H9 (cell line): ENCODE measurements around the gene BCAT1. TPM values are rescaled to one million over a fixed set of nuclear protein-coding genes. Genes with fewer than 3 reads are reported as not detected.

Source experiments
- DNase-seq: peaks from one replicate; pipeline ENCODE4 v3.0.0-alpha.2; 2017
- H2AFZ ChIP-seq: one replicate; pipeline ENCODE4 v1.6.1; 2013; ENCODE audit warnings: mild to moderate bottlenecking, low read length, control low read depth, moderate library complexity
- H2AK5ac ChIP-seq: 2 replicates; pipeline ENCODE4 v1.6.1; 2013; ENCODE audit warnings: low read length, control low read depth, mixed read lengths; ENCODE audit not compliant: insufficient read length
- H2BK120ac ChIP-seq: one replicate; pipeline ENCODE4 v1.6.1; 2013; ENCODE audit warnings: low read depth, mild to moderate bottlenecking, low read length, control low read depth, inconsistent platforms; ENCODE audit not compliant: poor library complexity, severe bottlenecking
- H2BK12ac ChIP-seq: 2 replicates; pipeline ENCODE4 v1.6.1; 2013; ENCODE audit warnings: low read length, control low read depth, mixed read lengths, low read depth; ENCODE audit not compliant: insufficient read length
- H2BK15ac ChIP-seq: 2 replicates; pipeline ENCODE4 v1.6.1; 2013; ENCODE audit warnings: low read depth, low read length, control low read depth
- H2BK20ac ChIP-seq: one replicate; pipeline ENCODE4 v1.6.1; 2013; ENCODE audit warnings: low read depth, mild to moderate bottlenecking, low read length, control low read depth, inconsistent platforms; ENCODE audit not compliant: poor library complexity, severe bottlenecking
- H2BK5ac ChIP-seq: 2 replicates; pipeline ENCODE4 v1.6.1; 2013; ENCODE audit warnings: low read length, control low read depth, mixed read lengths; ENCODE audit not compliant: insufficient read length
- H3K14ac ChIP-seq: 2 replicates; pipeline ENCODE4 v1.6.1; 2013; ENCODE audit warnings: low read length, control low read depth; ENCODE audit not compliant: insufficient read depth
- H3K18ac ChIP-seq: 2 replicates; pipeline ENCODE4 v1.6.1; 2013; ENCODE audit warnings: low read depth, mild to moderate bottlenecking, mixed read lengths, low read length, control low read depth; ENCODE audit not compliant: insufficient read length
- H3K23ac ChIP-seq: 2 replicates; pipeline ENCODE4 v1.6.1; 2013; ENCODE audit warnings: low read length, control low read depth, mixed read lengths, low read depth; ENCODE audit not compliant: insufficient read length
- H3K23me2 ChIP-seq: 2 replicates; pipeline ENCODE4 v1.6.1; 2013; ENCODE audit warnings: low read depth, mild to moderate bottlenecking, mixed read lengths, low read length, control low read depth; ENCODE audit not compliant: insufficient read length, poor library complexity, severe bottlenecking
- H3K27ac ChIP-seq: 2 replicates; pipeline ENCODE4 v1.5.1; 2013; ENCODE audit warnings: low read length, control low read depth, mixed read lengths, low read depth; ENCODE audit not compliant: insufficient read length
- H3K27me3 ChIP-seq: 2 replicates; pipeline ENCODE4 v1.6.1; 2013; ENCODE audit warnings: low read length, control low read depth, inconsistent platforms; ENCODE audit not compliant: insufficient read depth
- H3K4ac ChIP-seq: 2 replicates; pipeline ENCODE4 v1.6.1; 2013; ENCODE audit warnings: low read depth, mild to moderate bottlenecking, control low read depth, inconsistent platforms, low read length, moderate library complexity
- H3K4me1 ChIP-seq: 2 replicates; pipeline ENCODE4 v1.6.1; 2013; ENCODE audit warnings: low read length, control low read depth, inconsistent platforms; ENCODE audit not compliant: insufficient read depth
- H3K4me2 ChIP-seq: 2 replicates; pipeline ENCODE4 v1.6.1; 2013; ENCODE audit warnings: low read length, control low read depth, mixed read lengths; ENCODE audit not compliant: insufficient read length, insufficient read depth
- H3K56ac ChIP-seq: 2 replicates; pipeline ENCODE4 v1.6.1; 2013; ENCODE audit warnings: low read depth, mild to moderate bottlenecking, mixed read lengths, low read length, control low read depth; ENCODE audit not compliant: insufficient read length
- H3K79me1 ChIP-seq: 2 replicates; pipeline ENCODE4 v1.6.1; 2013; ENCODE audit warnings: low read depth, mild to moderate bottlenecking, moderate library complexity, low read length, control low read depth, inconsistent platforms; ENCODE audit not compliant: insufficient read depth, poor library complexity, severe bottlenecking
- H3K79me2 ChIP-seq: 2 replicates; pipeline ENCODE4 v1.6.1; 2013; ENCODE audit warnings: low read length, control low read depth, inconsistent platforms; ENCODE audit not compliant: insufficient read depth
- H3K9ac ChIP-seq: 2 replicates; pipeline ENCODE4 v1.6.1; 2013; ENCODE audit warnings: low read length, control low read depth, mixed read lengths; ENCODE audit not compliant: insufficient read length; ENCODE audit errors: extremely low read depth
- H3K9me3 ChIP-seq: one replicate; pipeline ENCODE4 v1.6.1; 2013; ENCODE audit warnings: low read depth, low read length, inconsistent platforms; ENCODE audit not compliant: control insufficient read depth
- H3T11ph ChIP-seq: one replicate; pipeline ENCODE4 v1.6.1; 2013; ENCODE audit warnings: mild to moderate bottlenecking, low read length, control low read depth, inconsistent platforms
- H4K20me1 ChIP-seq: one replicate; pipeline ENCODE4 v1.6.1; 2013; ENCODE audit not compliant: control insufficient read depth, insufficient read length, insufficient read depth
- H4K5ac ChIP-seq: 2 replicates; pipeline ENCODE4 v1.6.1; 2013; ENCODE audit warnings: low read depth, mild to moderate bottlenecking, mixed read lengths, low read length, control low read depth; ENCODE audit not compliant: insufficient read length
- H4K8ac ChIP-seq: replicated peaks from 2 replicates; pipeline ENCODE4 v1.6.1; 2013; ENCODE audit warnings: low read length, control low read depth, mixed read lengths, low read depth; ENCODE audit not compliant: insufficient read length
- H4K91ac ChIP-seq: 2 replicates; pipeline ENCODE4 v1.6.1; 2013; ENCODE audit warnings: low read depth, mild to moderate bottlenecking, moderate library complexity, mixed read lengths, low read length, control low read depth; ENCODE audit not compliant: insufficient read length
- H3K27ac Mint-ChIP-seq, 3 experiments: 2 replicates in 2 of 3; 3 replicates in 1 of 3; pipeline ENCODE4 v1.8.0; 2020 to 2021; ENCODE audit warnings: mixed read lengths in 3 of 3, mild to moderate bottlenecking in 1 of 3, moderate library complexity in 1 of 3
- H3K27me3 Mint-ChIP-seq: 2 replicates; pipeline ENCODE4 v1.8.0; 2021; ENCODE audit warnings: low read depth, mild to moderate bottlenecking, moderate library complexity, mixed read lengths
- H3K36me3 Mint-ChIP-seq, 3 experiments: 2 replicates in 2 of 3; 3 replicates in 1 of 3; pipeline ENCODE4 v1.8.0; 2020 to 2021; ENCODE audit warnings: low read depth in 3 of 3, mixed read lengths in 3 of 3; ENCODE audit not compliant: insufficient read depth in 1 of 3
- H3K4me1 Mint-ChIP-seq, 2 experiments: 2 replicates each; pipeline ENCODE4 v1.8.0; 2020; ENCODE audit warnings: mixed read lengths in 2 of 2
- H3K4me3 Mint-ChIP-seq, 2 experiments: 2 replicates in 1 of 2; 3 replicates in 1 of 2; pipeline ENCODE4 v1.8.0; 2020 to 2021; ENCODE audit warnings: mild to moderate bottlenecking in 2 of 2, mixed read lengths in 2 of 2, moderate library complexity in 1 of 2
- H3K9me3 Mint-ChIP-seq, 2 experiments: 2 replicates in 1 of 2; 3 replicates in 1 of 2; pipeline ENCODE4 v1.8.0; 2020; ENCODE audit warnings: mild to moderate bottlenecking in 2 of 2, mixed read lengths in 2 of 2, moderate library complexity in 1 of 2
- CTCF ChIP-seq: fragments of 200-600 bp; sonication (generic); conservative IDR thresholded peaks from 3 replicates; pipeline ENCODE4 v1.8.0; 2021; ENCODE audit warnings: antibody characterized with exemption, mild to moderate bottlenecking
- WGBS: extraction: QIAGEN DNeasy Blood & Tissue Kit; methylation state at CpG from one replicate; pipeline ENCODE4 v1.1.7; 2013; ENCODE audit warnings: missing lambda C conversion rate, low lambda C conversion rate, mixed read lengths; ENCODE audit not compliant: insufficient read length; ENCODE audit errors: extremely low coverage; 5-methylcytosine and 5-hydroxymethylcytosine counted together
- total RNA-seq: library from RNA; stranded (reverse); gene quantifications from 2 replicates; pipeline ENCODE4 v1.2.1, GENCODE V29; 2021

The BCAT1 gene
- total RNA-seq, 1 experiment from 2014 or later, result 244 TPM

- Mint-ChIP-seq H3K4me3 (no peak overlapping the region), H3K9me3 (no peaks in the 10 kb centered on the region; a peak in 1 of 5 replicates), H3K36me3 (no peaks in the 10 kb centered on the region; a peak in 1 of 7 replicates), H3K27me3 (no peaks in the 10 kb centered on the region), H3K27ac (no peak overlapping the region), H3K4me1 (peaks cover 32 to 39% of the 10 kb centered on the region in 2 experiments)
- H2BK20ac ChIP-seq, result no peak overlapping the region
- no peak overlapping the region for H3K23ac ChIP-seq
- H3K18ac ChIP-seq, result no peak overlapping the region
- H3K79me1 ChIP-seq, result no peaks in the 10 kb centered on the region
- no peaks in the 10 kb centered on the region for H3K79me2 ChIP-seq
- no peak overlapping the region for H2AK5ac ChIP-seq
- no peak overlapping the region for H2BK120ac ChIP-seq
- H3K9me3 ChIP-seq, result no peaks in the 10 kb centered on the region
- no peak overlapping the region for H3K9ac ChIP-seq
- DNase-seq, result no peak
- no peak overlapping the region for H2AFZ ChIP-seq
- no CpG with 5 or more reads among the region's 3 CpGs for WGBS
- no peak overlapping the region for H3K4me2 ChIP-seq
- no peak overlapping the region for H3T11ph ChIP-seq
- TF ChIP-seq CTCF, result no peak
- H4K20me1 ChIP-seq, result no peaks in the 10 kb centered on the region
- no peak overlapping the region for H4K91ac ChIP-seq
- H3K4me1 ChIP-seq, result peaks cover 2% of the 10 kb centered on the region
- H4K8ac ChIP-seq, result no peak overlapping the region
- no peak overlapping the region for H3K14ac ChIP-seq
- no peak overlapping the region for H2BK5ac ChIP-seq
- H3K4ac ChIP-seq, result no peak overlapping the region
- H3K27me3 ChIP-seq, result no peaks in the 10 kb centered on the region
- H4K5ac ChIP-seq, result no peak overlapping the region
- H3K27ac ChIP-seq, result no peak overlapping the region
- no peaks in the 10 kb centered on the region for H3K23me2 ChIP-seq
- H3K56ac ChIP-seq, result no peak overlapping the region
- no peak overlapping the region for H2BK15ac ChIP-seq
- no peak overlapping the region for H2BK12ac ChIP-seq
Measured at GRCh38 chr12:24955389-24955788, 6.5 kb upstream of the BCAT1 start.
